ENCODE results near the gene LAD1. TPM values are rescaled to one million over a fixed set of nuclear protein-coding genes. Genes with fewer than 3 reads are reported as not detected.

The LAD1 gene
- total RNA-seq, 1 donor from 2014 or later, result 272 TPM

DNA sequence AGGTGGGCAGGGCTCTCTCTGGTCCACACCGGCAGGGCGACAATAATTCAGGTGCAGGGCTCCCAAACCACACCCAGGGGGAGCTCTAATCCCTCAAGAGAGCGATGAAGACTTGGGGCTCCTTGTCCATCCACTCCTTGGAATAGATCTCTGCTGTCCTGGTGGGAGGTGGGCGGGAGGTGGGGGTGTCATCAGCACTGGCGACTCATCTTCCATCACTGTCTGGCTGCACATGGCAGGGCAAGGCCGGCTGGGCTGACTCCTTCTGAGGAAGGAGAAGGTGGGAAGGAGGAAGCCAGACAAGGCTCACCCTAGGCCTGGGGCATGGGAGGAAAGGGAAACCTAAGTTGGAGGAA, 50.9 kb downstream of the LAD1 start:
- peak; percentile 32 for DNase-seq (ENCODE audit: low spot score)

DNA sequence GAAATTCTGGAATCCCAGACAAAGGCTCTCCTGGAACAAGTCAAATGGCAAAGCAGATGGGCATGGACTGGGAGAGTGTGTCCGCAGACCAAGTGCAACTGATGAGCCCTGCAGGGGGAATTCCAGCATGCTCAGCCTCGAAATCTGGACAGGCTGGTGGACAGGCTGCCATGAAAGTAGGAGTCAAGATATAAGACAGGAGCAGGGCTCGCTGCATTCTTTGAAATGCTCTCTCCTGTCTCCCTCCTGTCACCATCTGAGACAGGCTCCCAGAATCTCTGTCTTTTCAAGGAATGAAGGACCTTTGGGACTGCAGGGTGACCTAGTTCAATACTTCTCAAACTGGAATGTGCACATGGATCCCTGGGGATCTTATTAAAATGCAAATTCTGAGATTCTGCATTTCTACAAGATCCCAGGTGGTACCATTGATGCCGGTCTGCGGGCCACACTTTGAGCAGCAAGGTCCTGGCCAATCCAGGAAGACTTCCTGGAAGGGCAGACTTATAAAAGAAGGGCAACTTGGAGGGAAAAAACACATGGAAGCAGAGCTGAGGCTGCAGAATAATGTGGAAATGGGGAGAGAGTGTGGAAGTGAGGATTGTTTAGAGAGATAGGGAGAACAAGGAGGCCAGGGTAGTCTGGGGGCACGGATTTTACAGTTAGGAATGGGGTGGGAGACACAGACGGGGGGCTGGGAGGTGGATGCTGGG, 51.5 kb downstream of the LAD1 start:
- no peak for DNase-seq (ENCODE audit: low spot score)

DNA sequence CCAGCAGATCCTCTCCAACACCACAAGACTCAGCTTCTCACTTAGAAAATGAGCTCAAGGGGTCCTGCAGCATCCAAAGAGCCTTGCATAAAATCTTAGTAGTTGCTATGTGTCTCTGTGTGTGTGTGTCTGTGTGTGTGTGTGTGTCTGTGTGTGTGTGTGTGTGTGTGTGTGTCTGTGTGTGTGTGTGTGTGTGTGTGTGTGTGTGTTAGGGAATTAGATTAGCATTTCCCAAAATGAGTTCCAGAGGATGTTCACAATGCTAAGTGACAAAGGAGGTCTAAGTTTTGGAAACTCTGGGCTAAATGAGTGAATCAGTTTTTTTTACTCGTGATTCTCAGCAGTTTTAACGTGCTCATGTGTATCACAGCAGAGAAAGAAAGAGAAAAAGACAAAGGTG, 52.1 kb downstream of the LAD1 start:
- no peak for DNase-seq (ENCODE audit: low spot score)

DNA sequence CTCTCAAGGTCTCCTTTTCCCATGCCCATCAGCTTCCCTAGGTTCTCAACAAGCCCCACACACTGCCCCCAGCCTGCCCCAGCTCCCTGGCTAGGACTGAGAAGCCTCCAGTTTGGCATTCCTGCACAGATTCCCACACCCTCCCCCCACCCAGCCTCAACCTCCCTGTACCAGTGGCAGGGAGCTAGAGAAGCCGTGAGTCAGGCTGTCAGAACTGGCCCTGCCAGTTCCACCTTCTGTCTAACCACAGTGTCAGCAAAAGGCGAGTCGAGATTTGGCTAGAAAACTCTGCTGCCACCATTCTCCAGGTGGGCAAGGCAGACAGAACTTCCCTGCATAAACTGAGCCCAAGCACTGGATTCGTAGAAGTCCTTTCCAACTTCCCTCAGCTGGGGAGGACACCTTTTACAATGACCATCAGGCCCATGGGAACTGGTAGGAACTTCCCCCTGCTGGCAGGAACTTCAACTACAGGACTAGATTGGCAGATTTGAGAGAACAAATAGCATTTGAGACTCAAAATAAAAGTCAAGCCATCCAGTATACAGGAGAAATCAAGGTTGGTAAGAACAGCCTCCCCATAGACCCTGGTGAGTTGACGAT, 52.7 kb downstream of the LAD1 start:
- peak; percentile 61 for DNase-seq (ENCODE audit: low spot score)

DNA sequence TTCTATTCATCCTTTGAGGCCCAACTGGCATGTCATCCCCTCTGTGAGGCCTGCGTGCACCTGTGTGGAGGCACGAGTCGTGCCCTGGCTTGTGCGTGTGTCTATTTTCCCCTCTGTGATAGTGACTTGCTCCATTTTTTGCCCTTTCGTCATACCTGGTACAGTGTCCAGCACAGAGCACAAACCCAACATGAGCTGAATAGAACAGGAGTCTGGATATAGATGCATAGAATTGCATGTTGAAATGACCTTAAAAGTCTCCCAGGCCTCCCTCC, 54.1 kb downstream of the LAD1 start:
- DNase-seq (ENCODE audit: low spot score), result no peak

DNA sequence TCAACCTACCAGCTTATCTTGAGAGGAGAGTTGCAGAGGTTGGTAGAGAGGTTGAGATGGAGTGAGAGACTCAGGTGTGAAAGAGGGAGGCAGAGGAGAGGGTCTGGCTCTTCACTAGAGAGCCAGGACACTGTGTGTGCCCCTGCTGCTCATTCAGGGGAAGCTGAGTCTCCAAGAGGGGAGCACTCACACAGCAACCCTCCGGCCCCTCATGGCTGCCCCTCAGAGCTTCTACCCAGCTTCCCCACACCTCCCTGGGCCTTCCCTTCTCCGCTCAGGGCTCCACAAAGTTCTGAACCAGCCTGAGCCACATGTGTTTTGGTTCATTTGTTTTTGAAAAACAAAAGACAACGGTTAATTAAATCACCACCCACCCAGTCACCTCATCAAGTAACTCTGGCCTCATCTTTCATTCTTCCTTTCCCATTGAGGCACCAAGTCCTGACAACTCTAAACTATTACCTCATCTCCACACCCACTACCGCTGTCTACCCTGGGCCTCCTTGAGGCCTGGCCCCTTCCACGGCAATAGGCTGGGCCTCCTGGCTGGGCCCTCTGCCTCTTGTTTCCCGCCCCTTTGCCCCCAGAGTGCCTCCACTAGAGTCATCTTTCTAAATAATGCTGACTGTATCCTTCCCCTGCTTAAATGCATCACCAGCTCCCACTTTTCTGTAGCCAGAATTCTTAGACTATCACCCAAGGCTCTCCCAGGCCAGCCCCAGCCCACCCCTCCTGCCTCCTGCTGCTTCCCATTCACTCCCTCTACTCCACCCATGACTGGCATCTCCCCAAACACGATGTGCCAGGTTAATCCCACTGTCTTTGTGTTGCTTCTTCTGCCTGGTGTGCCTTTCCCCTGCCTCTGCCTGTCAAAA, 54.7 kb downstream of the LAD1 start:
- DNase-seq (ENCODE audit: low spot score), result no peak

DNA sequence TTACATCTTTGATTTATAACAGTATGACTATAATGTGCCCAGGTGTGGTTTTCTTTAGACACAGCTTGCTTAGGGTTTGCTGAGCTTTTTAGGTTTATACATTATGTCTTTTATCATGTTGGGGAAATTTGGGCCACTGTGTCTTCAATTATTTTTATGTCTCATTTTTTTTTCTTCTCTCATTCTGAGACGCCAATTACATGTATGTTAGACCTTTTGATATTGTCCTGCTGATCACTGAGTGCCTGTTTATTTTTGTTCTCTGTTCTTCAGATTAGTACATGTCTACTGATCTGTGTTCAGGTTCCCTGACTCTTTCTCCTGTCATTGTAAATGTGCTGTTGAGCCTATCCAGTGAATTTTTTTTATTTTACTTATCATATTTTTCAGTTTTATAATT, 57.7 kb downstream of the LAD1 start:
- no peak for DNase-seq (ENCODE audit: low spot score)

DNA sequence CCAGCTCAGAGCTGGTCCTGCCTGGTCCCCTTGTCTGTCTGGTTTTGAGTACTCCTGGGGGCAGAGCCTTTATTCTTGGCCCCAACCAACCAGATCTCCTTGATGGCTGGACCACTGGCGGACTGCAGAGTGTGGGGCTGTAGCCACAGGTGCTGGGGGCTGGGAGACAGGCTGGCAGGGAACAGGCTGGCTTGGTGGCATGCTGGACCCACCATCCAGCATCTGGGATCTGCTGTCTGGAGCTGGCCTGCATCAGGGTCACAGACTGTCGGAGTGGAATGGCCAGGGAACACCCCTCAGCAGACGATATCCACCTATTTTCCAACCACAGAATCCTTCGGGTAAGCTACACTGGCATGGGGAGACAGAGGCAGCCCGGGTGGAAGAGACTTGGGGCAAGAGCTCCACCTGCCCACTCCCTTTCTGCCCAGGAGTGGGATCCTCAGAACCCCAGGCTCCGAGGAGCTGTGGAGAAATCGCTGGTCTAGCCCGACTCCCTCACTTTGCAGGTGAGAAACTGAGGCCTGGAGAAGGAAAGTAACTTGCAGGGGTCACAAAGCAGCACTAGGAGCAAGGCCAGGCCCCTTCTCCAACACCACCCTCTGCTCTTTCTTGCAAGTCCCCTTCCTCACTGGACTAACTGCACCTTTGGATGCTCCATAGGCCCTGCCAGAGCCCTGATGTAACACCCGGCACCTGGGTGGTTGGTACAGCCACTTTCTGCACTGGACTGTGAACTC, 62.2 kb downstream of the LAD1 start:
- DNase-seq (ENCODE audit: low spot score), result no peak

DNA sequence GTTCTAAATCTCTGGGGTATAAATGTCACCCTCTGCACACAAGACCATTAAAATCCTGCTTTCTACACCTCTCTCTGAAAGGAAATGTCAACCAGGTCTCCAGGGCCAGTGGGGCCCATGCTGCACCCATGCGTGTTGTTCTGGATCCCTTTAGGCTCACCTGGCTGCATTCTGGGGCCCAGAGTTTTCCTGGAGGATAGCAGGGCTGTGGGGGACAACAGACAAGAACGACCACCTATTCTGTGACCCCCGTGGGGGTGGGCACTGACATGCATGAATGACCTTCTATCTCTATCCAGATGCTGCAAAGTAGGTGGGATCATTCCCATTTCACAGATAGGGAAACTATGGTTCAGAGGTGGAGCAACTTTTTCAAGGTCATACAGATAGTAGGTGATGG, 63.2 kb downstream of the LAD1 start:
- no peak for DNase-seq (ENCODE audit: low spot score)

DNA sequence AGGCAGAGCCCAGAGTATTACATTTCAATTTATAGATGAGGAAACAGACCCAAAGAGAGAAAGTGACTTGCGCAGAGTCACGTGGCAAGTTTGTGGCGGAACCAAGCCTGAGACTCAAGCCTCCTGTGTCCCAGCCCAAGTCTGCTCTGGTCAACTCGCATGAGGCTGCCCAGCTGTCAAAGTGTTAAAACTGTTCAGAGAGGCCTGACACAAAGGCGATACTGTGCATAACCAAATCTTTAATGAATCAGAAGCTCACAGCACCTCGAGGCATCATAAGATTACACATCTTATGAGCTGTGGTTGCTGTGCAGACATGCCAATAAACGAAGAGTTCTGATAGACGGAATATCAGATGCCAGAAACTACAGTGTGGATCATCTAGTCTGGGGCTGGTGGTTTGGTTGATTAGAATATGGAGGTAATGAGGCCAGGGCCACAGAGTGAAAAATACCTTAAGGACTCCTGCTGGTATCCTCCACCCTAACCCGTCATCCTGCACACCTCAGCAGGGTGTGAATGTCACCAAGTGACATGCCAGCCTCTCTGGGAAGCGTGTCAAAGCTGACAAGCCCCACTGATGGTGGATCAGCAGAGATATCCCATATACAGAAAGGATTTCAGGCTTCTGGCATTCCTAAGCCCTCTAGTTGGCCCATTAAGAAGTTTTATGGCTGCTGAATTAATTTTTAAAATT, 63.8 kb downstream of the LAD1 start:
- DNase-seq (ENCODE audit: low spot score), result no peak

DNA sequence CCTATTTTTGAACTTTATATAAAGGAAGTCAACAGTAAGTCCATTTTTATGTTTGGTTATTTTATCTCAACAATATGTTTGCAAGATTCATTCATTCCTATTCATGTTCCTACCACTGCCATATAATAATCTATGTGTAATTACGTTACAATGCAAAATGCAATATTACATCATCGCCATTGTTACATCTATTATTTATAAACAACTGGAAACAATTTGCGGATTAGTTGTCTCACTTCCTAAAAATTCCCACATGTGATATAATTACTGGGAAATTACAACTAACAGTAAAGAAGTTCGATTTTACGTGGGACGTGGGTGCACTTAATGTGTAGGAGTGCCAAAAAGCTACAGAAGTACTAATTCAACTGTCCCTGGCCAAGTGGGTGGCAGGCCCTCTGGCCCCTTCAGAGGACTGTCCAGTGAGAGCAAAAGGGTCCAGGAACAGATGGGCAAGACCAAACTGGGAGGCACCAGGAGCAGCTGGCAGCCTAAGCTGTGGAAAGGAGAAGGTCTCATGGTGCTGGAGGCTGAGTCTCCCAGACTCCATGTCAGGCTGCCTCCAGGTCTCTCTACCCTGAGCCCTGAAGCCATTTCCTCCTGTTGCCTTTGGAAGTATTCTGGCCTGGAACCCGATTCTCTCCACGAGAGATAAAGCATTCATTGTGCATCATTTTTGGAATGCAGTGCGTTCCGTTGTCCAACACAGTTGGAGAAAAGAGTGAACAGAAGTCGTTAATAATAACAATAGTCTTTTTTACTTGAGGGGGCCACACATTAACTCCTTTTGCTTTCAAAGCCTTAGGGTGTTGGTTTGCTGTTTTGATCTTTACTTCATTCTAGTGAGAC, 64.6 kb downstream of the LAD1 start:
- DNase-seq (ENCODE audit: low spot score), result no peak

DNA sequence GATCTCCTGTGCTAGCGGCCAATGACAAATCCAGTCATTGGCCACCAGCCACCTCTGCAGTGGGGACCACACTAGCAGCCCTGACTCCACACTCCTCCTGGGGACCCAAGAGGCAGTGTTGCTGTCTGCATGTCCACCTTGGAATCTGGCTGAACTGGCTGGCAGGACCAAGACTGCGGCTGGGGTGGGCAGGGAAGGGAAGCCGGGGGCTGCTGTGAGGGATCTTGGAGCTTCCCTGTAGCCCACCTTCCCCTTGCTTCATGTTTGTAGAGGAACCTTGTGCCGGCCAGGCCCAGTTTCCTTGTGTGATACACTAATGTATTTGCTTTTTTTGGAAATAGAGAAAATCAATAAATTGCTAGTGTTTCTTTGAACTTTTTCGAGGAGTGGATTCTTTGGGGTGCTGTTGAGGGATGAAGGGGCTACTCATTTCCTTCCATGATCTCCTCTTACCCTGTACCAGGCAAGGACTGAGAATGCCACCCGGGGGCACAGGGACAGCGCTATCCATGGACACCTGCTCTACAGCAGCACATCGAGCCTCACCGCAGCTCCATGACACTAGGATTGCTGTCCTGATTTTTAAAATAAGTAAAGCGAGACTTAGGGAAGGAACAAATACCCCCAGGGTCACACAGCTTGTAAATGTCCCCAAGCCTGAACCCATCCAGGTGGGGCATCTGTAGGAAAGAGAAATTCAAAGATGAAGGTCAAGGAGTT, 66.3 kb downstream of the LAD1 start:
- no peak for DNase-seq (ENCODE audit: low spot score)

DNA sequence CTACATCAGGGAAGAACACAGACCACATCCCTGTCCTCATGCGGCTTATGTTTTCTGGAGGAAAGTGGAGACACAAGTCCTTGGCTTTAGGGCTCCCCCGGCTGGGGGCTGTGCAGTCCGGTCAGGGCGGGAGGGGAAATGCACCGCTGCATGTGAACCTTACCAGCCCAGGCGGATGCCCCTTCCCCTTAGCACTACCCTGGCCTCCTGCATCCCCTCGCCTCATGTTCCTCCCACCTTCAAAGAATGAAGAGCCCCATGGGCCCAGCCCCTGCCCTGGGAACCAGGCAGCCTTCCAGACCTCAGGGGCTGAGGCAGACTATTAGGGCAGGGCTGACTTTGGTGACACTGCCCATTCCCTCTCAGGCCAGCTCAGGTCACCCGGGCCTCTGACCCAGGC, 67.1 kb downstream of the LAD1 start:
- no peak for DNase-seq (ENCODE audit: low spot score)

DNA sequence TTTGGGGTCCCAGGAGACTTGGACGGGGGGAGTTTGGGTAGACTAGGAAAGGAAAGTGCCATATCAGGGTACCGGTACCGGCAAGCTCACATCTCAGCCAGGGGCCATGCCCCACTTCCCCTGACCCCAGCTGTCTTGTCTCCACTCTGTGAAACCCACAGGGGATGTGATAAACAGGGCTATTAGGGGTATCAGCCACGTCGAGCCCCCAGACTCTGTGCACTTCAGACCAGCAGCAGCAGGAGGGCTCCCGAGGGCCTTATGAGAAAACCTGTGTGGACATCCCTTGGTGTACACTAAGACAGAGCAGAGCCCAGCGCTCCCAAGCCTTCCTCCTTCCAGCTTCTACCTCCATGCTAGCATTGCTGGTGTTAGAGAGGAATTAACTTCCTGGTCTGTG, 68.0 kb downstream of the LAD1 start:
- no peak for DNase-seq (ENCODE audit: low spot score)

Other genes with a start within 250 kb of the LAD1 start
- 72.8 TPM for gene TMEM9, start 244.8 kb downstream of the LAD1 start, total RNA-seq
- 0.40 TPM for gene IGFN1, start 208.5 kb downstream of the LAD1 start, total RNA-seq
- 0.09 TPM for gene PKP1, start 115.8 kb downstream of the LAD1 start, total RNA-seq
- gene TNNT2, start 21.6 kb downstream of the LAD1 start, total RNA-seq, result 69.8 TPM
- 0.66 TPM for gene TNNI1, start 22.4 kb upstream of the LAD1 start, total RNA-seq
- gene PHLDA3, start 69.9 kb upstream of the LAD1 start, total RNA-seq, result 39.4 TPM
- 524 TPM for gene CSRP1, start 107.8 kb upstream of the LAD1 start, total RNA-seq
- gene NAV1, start 139.8 kb upstream of the LAD1 start, total RNA-seq, result 22.0 TPM